ENCODE data around the gene KDM1B. TPM values are rescaled to one million over a fixed set of nuclear protein-coding genes. Genes with fewer than 3 reads are reported as not detected.

The KDM1B gene
- total RNA-seq: 10 to 100 TPM in 3 of 5 experiments, 1 to 10 TPM in 2; 7.3 to 25.4 (median 12.5) TPM
- 1 to 10 TPM; 1.3 to 3.4 TPM for polyA plus RNA-seq
- 11.8 reads per million, percentile 39 among the genes with 10 or more reads in this experiment for total RNA-seq

DNA sequence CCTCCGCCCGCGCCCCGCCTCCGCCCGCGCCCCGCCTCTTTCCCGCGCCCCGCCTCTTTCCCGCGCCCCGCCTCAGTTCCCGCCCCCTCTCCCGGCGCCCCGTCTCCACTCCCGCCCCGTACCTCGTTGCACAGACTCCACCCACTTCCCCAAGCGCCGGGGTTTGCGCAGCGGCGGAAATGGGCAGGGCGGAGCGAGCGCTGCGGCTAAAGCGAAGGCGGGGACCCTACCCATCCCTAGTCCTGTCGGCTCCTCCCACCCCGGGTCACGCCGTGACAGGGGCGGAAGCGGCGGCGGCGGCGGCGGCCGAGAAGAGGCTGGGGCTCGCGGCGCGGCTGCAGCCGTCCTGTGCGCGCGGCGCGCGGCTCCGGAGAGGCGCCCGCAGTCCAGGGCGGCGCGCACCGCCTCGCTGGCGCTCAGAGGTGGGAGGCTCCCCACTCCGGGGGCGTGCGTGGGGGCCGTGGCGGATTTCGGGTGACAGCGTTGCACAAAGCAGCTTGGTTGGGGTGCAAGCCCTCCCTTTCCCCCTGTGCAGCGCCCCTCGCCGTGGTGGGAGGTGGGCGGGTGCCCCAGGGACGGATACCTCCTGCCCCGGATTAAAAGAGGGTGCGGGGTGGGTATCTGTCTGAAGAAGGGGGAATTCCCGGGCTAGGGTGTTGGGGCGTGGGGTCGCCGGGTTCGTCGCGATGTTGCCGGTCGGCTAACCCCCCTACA lies at the start of gene KDM1B:
Gene KDM1B, plus strand, starts transcription at position 273 of the 714 bp plus-strand sequence. CDS start 4,474 bp downstream, outside the sequence.
- Mint-ChIP-seq H3K36me3 (peaks cover 5 to 17% (median 9%) of the 10 kb centered on the region in 5 donors), H3K9me3 (no peaks in the 10 kb centered on the region), H3K4me3 (peak within 1 kb of the TSS; percentile 91 to 99 (median 99)), H3K27ac (peak within 1 kb of the TSS; percentile 91 to 99 (median 97)), H3K4me1 (peaks cover 24 to 36% (median 28%) of the 10 kb centered on the region in 7 donors), H3K27me3 (peaks cover 0 to 7% (median 0%) of the 10 kb centered on the region in 5 donors)
- ChIA-PET CTCF (interaction anchor here (0.9 kb wide), 1 partner anchor 15 kb away, joined by 3 read pairs; no protein-coding TSS in a partner anchor), POLR2A (interaction anchor here (0.7 to 2.8 kb wide), 5 partner anchors 32 to 448 kb away, joined by 3 to 9 read pairs (median 4); partner anchors contain the start of genes NUP153 and RNF144B)
- DNase-seq (peak; percentile 95 to 100 (median 99)), ATAC-seq (peak; percentile 95)
- H3K4me1 ChIP-seq (ENCODE audit: control insufficient read depth in 2 of 2, insufficient read depth in 2 of 2, low read length in 2 of 2): peaks cover 8 to 17% of the 10 kb centered on the region in 2 donors
- intact Hi-C loops (cut with micrococcal nuclease): loop anchor here (1.0 to 5.0 kb wide), 15 partner anchors 33 to 1833 kb away; partner anchors contain the start of genes ATXN1 (in 2 of the 2), FAM8A1 (in 2 of the 2), NHLRC1 (in 2 of the 2) and NUP153 (in 2 of the 2)
- H3K27ac ChIP-seq (ENCODE audit: low read depth, low read length): peak within 1 kb of the TSS; percentile 93
- no peaks in the 10 kb centered on the region for H3K9me3 ChIP-seq (ENCODE audit: control insufficient read depth in 2 of 3, low read length in 3 of 3)
- H3K27me3 ChIP-seq (ENCODE audit: control insufficient read depth in 2 of 2, insufficient read depth in 2 of 2, low read length in 2 of 2): no peaks in the 10 kb centered on the region
- H3K4me3 ChIP-seq (ENCODE audit: low read length): peak within 1 kb of the TSS; percentile 95
- peaks cover 0 to 13% (median 0%) of the 10 kb centered on the region in 3 experiments for H3K36me3 ChIP-seq (ENCODE audit: control insufficient read depth in 2 of 3, insufficient read depth in 3 of 3, low read length in 3 of 3)

DNA sequence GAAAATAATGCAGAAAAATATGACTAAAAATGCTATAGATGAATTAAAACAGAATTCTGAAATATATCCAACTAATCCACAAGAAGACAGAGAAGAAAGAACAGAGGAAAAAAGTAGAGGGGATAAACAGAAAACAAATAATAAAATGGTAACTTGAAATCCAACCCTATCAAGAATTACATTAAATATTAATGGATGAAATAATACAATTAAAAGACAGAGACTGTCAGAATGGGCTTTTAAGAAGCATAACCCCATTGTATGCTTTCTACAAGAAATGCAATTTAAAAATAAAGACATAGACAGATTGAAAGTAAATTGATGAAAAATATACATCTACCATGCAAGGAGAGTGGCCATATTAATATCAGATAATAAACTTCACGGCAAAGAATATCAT lies 48.2 kb upstream of the KDM1B start:
- ATAC-seq (no peak), DNase-seq (no peak)
- POLR2A ChIA-PET: no interaction called here
- no peak overlapping the region for H3K4me3 Mint-ChIP-seq
- H3K27ac Mint-ChIP-seq: no peak overlapping the region
- Histone ChIP-seq H3K27me3 (ENCODE audit: control insufficient read depth in 2 of 2, insufficient read depth in 2 of 2, low read length in 2 of 2) (no peaks in the 10 kb centered on the region), H3K27ac (ENCODE audit: low read depth, low read length) (no peak overlapping the region), H3K4me1 (ENCODE audit: control insufficient read depth in 2 of 2, insufficient read depth in 2 of 2, low read length in 2 of 2) (no peaks in the 10 kb centered on the region), H3K9me3 (ENCODE audit: control insufficient read depth in 2 of 3, low read length in 3 of 3) (peaks cover 0 to 3% (median 0%) of the 10 kb centered on the region in 3 experiments), H3K4me3 (ENCODE audit: low read length) (no peak overlapping the region), H3K36me3 (ENCODE audit: control insufficient read depth in 2 of 3, insufficient read depth in 3 of 3, low read length in 3 of 3) (no peaks in the 10 kb centered on the region)
- peaks cover 2 to 29% (median 14%) of the 10 kb centered on the region in 11 donors for H3K9me3 Mint-ChIP-seq
- peaks cover 4 to 44% (median 15%) of the 10 kb centered on the region in 5 donors for H3K27me3 Mint-ChIP-seq
- CTCF ChIA-PET: no interaction called here
- H3K4me1 Mint-ChIP-seq: no peaks in the 10 kb centered on the region
- H3K36me3 Mint-ChIP-seq: peaks cover 0 to 17% (median 6%) of the 10 kb centered on the region in 5 donors
- intact Hi-C loops (cut with micrococcal nuclease): no loop called here

GRCh38 chr6:18110162-18110561 lies 45.1 kb upstream of the KDM1B start:
- POLR2A ChIA-PET: no interaction called here
- no peaks in the 10 kb centered on the region for H3K27me3 ChIP-seq (ENCODE audit: control insufficient read depth in 2 of 2, insufficient read depth in 2 of 2, low read length in 2 of 2)
- peaks cover 0 to 17% (median 6%) of the 10 kb centered on the region in 5 donors for H3K36me3 Mint-ChIP-seq
- DNase-seq (no peak), ATAC-seq (no peak)
- no peak overlapping the region for H3K4me3 ChIP-seq (ENCODE audit: low read length)
- no peak overlapping the region for H3K27ac Mint-ChIP-seq
- CTCF ChIA-PET: no interaction called here
- no peaks in the 10 kb centered on the region for H3K4me1 ChIP-seq (ENCODE audit: control insufficient read depth in 2 of 2, insufficient read depth in 2 of 2, low read length in 2 of 2)
- no peak overlapping the region for H3K27ac ChIP-seq (ENCODE audit: low read depth, low read length)
- H3K4me3 Mint-ChIP-seq: no peak overlapping the region
- H3K9me3 Mint-ChIP-seq: peaks cover 2 to 22% (median 14%) of the 10 kb centered on the region in 11 donors
- H3K9me3 ChIP-seq (ENCODE audit: control insufficient read depth in 2 of 3, low read length in 3 of 3): peaks cover 0 to 3% (median 0%) of the 10 kb centered on the region in 3 experiments
- peaks cover 6 to 42% (median 21%) of the 10 kb centered on the region in 5 donors for H3K27me3 Mint-ChIP-seq
- intact Hi-C loops (cut with micrococcal nuclease): no loop called here
- H3K4me1 Mint-ChIP-seq: peaks cover 0 to 2% (median 0%) of the 10 kb centered on the region in 7 donors
- no peaks in the 10 kb centered on the region for H3K36me3 ChIP-seq (ENCODE audit: control insufficient read depth in 2 of 3, insufficient read depth in 3 of 3, low read length in 3 of 3)

- ATAC-seq (no peak), DNase-seq (peak in 1 of 9 donors; percentile 26)
- Mint-ChIP-seq H3K4me1 (peaks cover 0 to 10% (median 0%) of the 10 kb centered on the region in 7 donors), H3K9me3 (peaks cover 0 to 29% (median 5%) of the 10 kb centered on the region in 11 donors), H3K36me3 (peaks cover 0 to 12% (median 3%) of the 10 kb centered on the region in 5 donors), H3K27ac (peak overlapping the region in 1 of 9 donors; percentile 40), H3K27me3 (peaks cover 0 to 62% (median 18%) of the 10 kb centered on the region in 5 donors), H3K4me3 (peak overlapping the region in 1 of 10 donors; percentile 20)
- Histone ChIP-seq H3K9me3 (ENCODE audit: control insufficient read depth in 2 of 3, low read length in 3 of 3) (peaks cover 0 to 6% (median 0%) of the 10 kb centered on the region in 3 experiments), H3K36me3 (ENCODE audit: control insufficient read depth in 2 of 3, insufficient read depth in 3 of 3, low read length in 3 of 3) (no peaks in the 10 kb centered on the region), H3K4me1 (ENCODE audit: control insufficient read depth in 2 of 2, insufficient read depth in 2 of 2, low read length in 2 of 2) (no peaks in the 10 kb centered on the region), H3K27me3 (ENCODE audit: control insufficient read depth in 2 of 2, insufficient read depth in 2 of 2, low read length in 2 of 2) (no peaks in the 10 kb centered on the region), H3K27ac (ENCODE audit: low read depth, low read length) (no peak overlapping the region), H3K4me3 (ENCODE audit: low read length) (no peak overlapping the region)
- intact Hi-C loops (cut with micrococcal nuclease): no loop called here
- POLR2A ChIA-PET: no interaction called here
- CTCF ChIA-PET: no interaction called here
These were observed 39.9 kb upstream of the KDM1B start for GRCh38 chr6:18115356-18115755.

DNA sequence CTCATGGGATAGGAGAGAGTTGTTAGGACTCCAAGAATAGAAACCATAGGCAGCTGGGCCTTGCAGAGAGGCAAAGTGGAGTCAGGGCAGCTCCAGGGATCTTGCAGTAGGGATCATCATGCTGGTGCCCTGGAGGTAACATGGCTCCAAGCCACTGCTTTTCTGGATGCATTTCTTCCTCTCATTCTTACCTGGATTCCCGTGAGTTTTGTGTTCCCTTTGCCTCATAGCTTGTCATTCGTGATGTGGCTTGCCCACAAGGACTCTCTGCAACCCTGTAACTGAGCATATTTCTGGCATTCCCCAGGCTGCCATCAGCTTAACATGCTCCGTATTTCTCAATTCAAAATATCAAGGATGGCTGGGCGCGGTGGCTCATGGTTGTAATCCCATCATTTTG lies 38.1 kb upstream of the KDM1B start:
- no peak overlapping the region for H3K4me3 ChIP-seq (ENCODE audit: low read length)
- H3K4me1 ChIP-seq (ENCODE audit: control insufficient read depth in 2 of 2, insufficient read depth in 2 of 2, low read length in 2 of 2): peaks cover 3 to 6% of the 10 kb centered on the region in 2 donors
- H3K9me3 Mint-ChIP-seq: peaks cover 0 to 33% (median 5%) of the 10 kb centered on the region in 11 donors
- DNase-seq: no peak
- no peaks in the 10 kb centered on the region for H3K36me3 ChIP-seq (ENCODE audit: control insufficient read depth in 2 of 3, insufficient read depth in 3 of 3, low read length in 3 of 3)
- no peak overlapping the region for H3K27ac ChIP-seq (ENCODE audit: low read depth, low read length)
- H3K27ac Mint-ChIP-seq: no peak overlapping the region
- H3K27me3 ChIP-seq (ENCODE audit: control insufficient read depth in 2 of 2, insufficient read depth in 2 of 2, low read length in 2 of 2): no peaks in the 10 kb centered on the region
- H3K9me3 ChIP-seq (ENCODE audit: control insufficient read depth in 2 of 3, low read length in 3 of 3): peaks cover 0 to 6% (median 0%) of the 10 kb centered on the region in 3 experiments
- H3K4me3 Mint-ChIP-seq: no peak overlapping the region
- peaks cover 0 to 14% (median 0%) of the 10 kb centered on the region in 7 donors for H3K4me1 Mint-ChIP-seq
- intact Hi-C loops (cut with micrococcal nuclease): no loop called here
- H3K36me3 Mint-ChIP-seq: peaks cover 0 to 12% (median 3%) of the 10 kb centered on the region in 5 donors
- ChIA-PET POLR2A (no interaction called here), CTCF (no interaction called here)
- peaks cover 0 to 63% (median 9%) of the 10 kb centered on the region in 5 donors for H3K27me3 Mint-ChIP-seq
- ATAC-seq: no peak

- no peak overlapping the region for H3K27ac ChIP-seq (ENCODE audit: low read depth, low read length)
- POLR2A ChIA-PET: no interaction called here
- Mint-ChIP-seq H3K4me1 (peaks cover 0 to 20% (median 8%) of the 10 kb centered on the region in 7 donors), H3K9me3 (peaks cover 0 to 38% (median 6%) of the 10 kb centered on the region in 11 donors), H3K36me3 (peaks cover 0 to 12% (median 3%) of the 10 kb centered on the region in 5 donors), H3K27me3 (peaks cover 6 to 65% (median 7%) of the 10 kb centered on the region in 5 donors), H3K4me3 (peak overlapping the region in 1 of 10 donors; percentile 19), H3K27ac (no peak overlapping the region)
- peaks cover 5 to 8% of the 10 kb centered on the region in 2 donors for H3K4me1 ChIP-seq (ENCODE audit: control insufficient read depth in 2 of 2, insufficient read depth in 2 of 2, low read length in 2 of 2)
- H3K27me3 ChIP-seq (ENCODE audit: control insufficient read depth in 2 of 2, insufficient read depth in 2 of 2, low read length in 2 of 2): no peaks in the 10 kb centered on the region
- H3K4me3 ChIP-seq (ENCODE audit: low read length): no peak overlapping the region
- peaks cover 0 to 6% (median 0%) of the 10 kb centered on the region in 3 experiments for H3K9me3 ChIP-seq (ENCODE audit: control insufficient read depth in 2 of 3, low read length in 3 of 3)
- DNase-seq (no peak), ATAC-seq (no peak)
- CTCF ChIA-PET: no interaction called here
- intact Hi-C loops (cut with micrococcal nuclease): no loop called here
- no peaks in the 10 kb centered on the region for H3K36me3 ChIP-seq (ENCODE audit: control insufficient read depth in 2 of 3, insufficient read depth in 3 of 3, low read length in 3 of 3)
These were observed 36.9 kb upstream of the KDM1B start for GRCh38 chr6:18118330-18118729.

Data from naive thymus-derived CD4-positive, alpha-beta T cell (primary cell).